ENCODE measurements around the gene AVP.

AVP gene, protein sequence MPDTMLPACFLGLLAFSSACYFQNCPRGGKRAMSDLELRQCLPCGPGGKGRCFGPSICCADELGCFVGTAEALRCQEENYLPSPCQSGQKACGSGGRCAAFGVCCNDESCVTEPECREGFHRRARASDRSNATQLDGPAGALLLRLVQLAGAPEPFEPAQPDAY

DNA sequence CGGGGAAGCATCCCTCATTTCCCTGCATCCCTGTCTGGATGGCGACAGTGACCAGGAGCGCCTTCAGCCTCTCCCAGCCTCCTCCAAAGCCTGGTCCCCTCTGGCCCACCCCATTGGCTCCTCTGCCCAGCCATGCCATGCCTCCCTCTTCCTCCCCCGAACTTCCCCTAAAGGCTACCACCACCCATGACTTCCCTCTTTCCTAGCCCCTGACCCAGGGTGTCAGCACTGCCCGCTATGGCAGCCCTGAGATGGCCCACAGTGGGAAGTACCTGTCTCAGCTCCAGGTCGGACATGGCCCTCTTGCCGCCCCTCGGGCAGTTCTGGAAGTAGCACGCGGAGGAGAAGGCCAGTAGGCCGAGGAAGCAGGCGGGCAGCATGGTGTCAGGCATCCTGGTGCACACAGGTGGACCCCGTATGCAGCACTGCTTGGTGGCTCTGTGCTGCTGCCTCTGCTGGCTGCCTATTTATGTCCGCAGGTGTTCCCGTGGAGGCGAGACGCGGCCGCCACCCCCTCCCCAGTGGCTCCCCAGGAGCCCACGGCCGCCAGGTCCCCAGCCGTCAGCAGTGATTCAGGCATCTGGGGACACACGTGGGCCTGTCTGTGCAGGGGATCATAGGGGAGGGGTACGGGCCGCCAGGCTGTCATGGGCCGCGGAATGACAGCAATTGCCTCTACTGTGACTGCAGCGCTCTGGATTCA is at the start of gene AVP:
TSS of gene AVP (minus strand) at position 442 of the 703 bp plus-strand sequence. CDS start at position 392, 50 bp downstream.
- ATAC-seq: no peak
- TF ChIP-seq ZFP30 (CRISPR knock-in tag; IDR thresholded peaks at IDR 0.05): no peak
- TF ChIP-seq, protein P1, sequence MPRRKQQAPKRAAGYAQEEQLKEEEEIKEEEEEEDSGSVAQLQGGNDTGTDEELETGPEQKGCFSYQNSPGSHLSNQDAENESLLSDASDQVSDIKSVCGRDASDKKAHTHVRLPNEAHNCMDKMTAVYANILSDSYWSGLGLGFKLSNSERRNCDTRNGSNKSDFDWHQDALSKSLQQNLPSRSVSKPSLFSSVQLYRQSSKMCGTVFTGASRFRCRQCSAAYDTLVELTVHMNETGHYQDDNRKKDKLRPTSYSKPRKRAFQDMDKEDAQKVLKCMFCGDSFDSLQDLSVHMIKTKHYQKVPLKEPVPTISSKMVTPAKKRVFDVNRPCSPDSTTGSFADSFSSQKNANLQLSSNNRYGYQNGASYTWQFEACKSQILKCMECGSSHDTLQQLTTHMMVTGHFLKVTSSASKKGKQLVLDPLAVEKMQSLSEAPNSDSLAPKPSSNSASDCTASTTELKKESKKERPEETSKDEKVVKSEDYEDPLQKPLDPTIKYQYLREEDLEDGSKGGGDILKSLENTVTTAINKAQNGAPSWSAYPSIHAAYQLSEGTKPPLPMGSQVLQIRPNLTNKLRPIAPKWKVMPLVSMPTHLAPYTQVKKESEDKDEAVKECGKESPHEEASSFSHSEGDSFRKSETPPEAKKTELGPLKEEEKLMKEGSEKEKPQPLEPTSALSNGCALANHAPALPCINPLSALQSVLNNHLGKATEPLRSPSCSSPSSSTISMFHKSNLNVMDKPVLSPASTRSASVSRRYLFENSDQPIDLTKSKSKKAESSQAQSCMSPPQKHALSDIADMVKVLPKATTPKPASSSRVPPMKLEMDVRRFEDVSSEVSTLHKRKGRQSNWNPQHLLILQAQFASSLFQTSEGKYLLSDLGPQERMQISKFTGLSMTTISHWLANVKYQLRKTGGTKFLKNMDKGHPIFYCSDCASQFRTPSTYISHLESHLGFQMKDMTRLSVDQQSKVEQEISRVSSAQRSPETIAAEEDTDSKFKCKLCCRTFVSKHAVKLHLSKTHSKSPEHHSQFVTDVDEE (CRISPR knock-in tag; IDR thresholded peaks at IDR 0.05): no peak
- TF ChIP-seq, protein P2, sequence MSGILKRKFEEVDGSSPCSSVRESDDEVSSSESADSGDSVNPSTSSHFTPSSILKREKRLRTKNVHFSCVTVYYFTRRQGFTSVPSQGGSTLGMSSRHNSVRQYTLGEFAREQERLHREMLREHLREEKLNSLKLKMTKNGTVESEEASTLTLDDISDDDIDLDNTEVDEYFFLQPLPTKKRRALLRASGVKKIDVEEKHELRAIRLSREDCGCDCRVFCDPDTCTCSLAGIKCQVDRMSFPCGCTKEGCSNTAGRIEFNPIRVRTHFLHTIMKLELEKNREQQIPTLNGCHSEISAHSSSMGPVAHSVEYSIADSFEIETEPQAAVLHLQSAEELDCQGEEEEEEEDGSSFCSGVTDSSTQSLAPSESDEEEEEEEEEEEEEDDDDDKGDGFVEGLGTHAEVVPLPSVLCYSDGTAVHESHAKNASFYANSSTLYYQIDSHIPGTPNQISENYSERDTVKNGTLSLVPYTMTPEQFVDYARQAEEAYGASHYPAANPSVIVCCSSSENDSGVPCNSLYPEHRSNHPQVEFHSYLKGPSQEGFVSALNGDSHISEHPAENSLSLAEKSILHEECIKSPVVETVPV (CRISPR knock-in tag; IDR thresholded peaks at IDR 0.05): no peak
- no peak for TF ChIP-seq ESRRG (CRISPR knock-in tag; IDR thresholded peaks at IDR 0.05)
- TF ChIP-seq ISL1 (CRISPR knock-in tag; IDR thresholded peaks at IDR 0.05): no peak
- no peak for TF ChIP-seq GLIS3 (CRISPR knock-in tag; IDR thresholded peaks at IDR 0.05)
- no peak for TF ChIP-seq RARB (CRISPR knock-in tag; IDR thresholded peaks at IDR 0.05)
- no peak for TF ChIP-seq ZFP3 (CRISPR knock-in tag; IDR thresholded peaks at IDR 0.05)
- TF ChIP-seq OSR1 (CRISPR knock-in tag; IDR thresholded peaks at IDR 0.05): no peak
- TF ChIP-seq SNAI2 (CRISPR knock-in tag; IDR thresholded peaks at IDR 0.05): no peak
- TF ChIP-seq ZNF8 (CRISPR knock-in tag; IDR thresholded peaks at IDR 0.05): no peak
- no peak for TF ChIP-seq TOX (CRISPR knock-in tag; IDR thresholded peaks at IDR 0.05; ENCODE audit: borderline replicate concordance)
- no peak for TF ChIP-seq BACH2 (CRISPR knock-in tag; IDR thresholded peaks at IDR 0.05; ENCODE audit: borderline replicate concordance)
- TF ChIP-seq ZNF70 (CRISPR knock-in tag; IDR thresholded peaks at IDR 0.05): no peak
- TF ChIP-seq ZNF565 (CRISPR knock-in tag; conservative IDR thresholded peaks at IDR 0.05; ENCODE audit: low read depth): no peak
- TF ChIP-seq ARNTL (CRISPR knock-in tag; IDR thresholded peaks at IDR 0.05; ENCODE audit: borderline replicate concordance, low read depth): no peak
- no peak for TF ChIP-seq CSDC2 (CRISPR knock-in tag; IDR thresholded peaks at IDR 0.05)
- TF ChIP-seq, protein P3, sequence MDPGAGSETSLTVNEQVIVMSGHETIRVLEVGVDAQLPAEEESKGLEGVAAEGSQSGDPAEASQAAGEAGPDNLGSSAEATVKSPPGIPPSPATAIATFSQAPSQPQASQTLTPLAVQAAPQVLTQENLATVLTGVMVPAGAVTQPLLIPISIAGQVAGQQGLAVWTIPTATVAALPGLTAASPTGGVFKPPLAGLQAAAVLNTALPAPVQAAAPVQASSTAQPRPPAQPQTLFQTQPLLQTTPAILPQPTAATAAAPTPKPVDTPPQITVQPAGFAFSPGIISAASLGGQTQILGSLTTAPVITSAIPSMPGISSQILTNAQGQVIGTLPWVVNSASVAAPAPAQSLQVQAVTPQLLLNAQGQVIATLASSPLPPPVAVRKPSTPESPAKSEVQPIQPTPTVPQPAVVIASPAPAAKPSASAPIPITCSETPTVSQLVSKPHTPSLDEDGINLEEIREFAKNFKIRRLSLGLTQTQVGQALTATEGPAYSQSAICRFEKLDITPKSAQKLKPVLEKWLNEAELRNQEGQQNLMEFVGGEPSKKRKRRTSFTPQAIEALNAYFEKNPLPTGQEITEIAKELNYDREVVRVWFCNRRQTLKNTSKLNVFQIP (CRISPR knock-in tag; IDR thresholded peaks at IDR 0.05; ENCODE audit: borderline replicate concordance, low read depth): no peak
- no peak for TF ChIP-seq PPARA (CRISPR knock-in tag; IDR thresholded peaks at IDR 0.05; ENCODE audit: borderline replicate concordance)

DNA sequence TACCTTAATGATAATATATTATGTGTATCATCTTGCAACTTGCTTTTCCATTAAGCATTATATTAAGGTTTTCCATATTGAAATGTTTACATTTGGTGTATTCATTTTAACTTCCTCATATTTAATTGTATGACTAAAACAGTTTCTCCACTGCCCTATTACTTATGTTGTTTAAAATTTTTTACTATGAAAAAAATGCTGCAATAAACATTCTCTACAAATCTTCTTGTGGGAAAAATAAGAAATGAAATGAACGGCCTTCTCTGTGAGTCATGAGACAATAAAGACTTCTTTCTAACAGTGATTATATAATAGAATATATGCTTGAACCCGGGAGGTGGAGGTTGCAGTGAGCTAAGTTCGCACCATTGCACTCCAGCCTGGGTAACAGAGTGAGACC is 49.6 kb upstream of the AVP start:
- no peak for ATAC-seq
- no peak for TF ChIP-seq OSR1 (CRISPR knock-in tag; IDR thresholded peaks at IDR 0.05)
- no peak for TF ChIP-seq ZFP30 (CRISPR knock-in tag; IDR thresholded peaks at IDR 0.05)
- no peak for TF ChIP-seq ARNTL (CRISPR knock-in tag; IDR thresholded peaks at IDR 0.05; ENCODE audit: borderline replicate concordance, low read depth)
- TF ChIP-seq ISL1 (CRISPR knock-in tag; IDR thresholded peaks at IDR 0.05): no peak
- TF ChIP-seq TOX (CRISPR knock-in tag; IDR thresholded peaks at IDR 0.05; ENCODE audit: borderline replicate concordance): no peak
- TF ChIP-seq ZNF565 (CRISPR knock-in tag; conservative IDR thresholded peaks at IDR 0.05; ENCODE audit: low read depth): no peak
- TF ChIP-seq TCF4 (CRISPR knock-in tag; IDR thresholded peaks at IDR 0.05; ENCODE audit: borderline replicate concordance): no peak
- TF ChIP-seq SNAI2 (CRISPR knock-in tag; IDR thresholded peaks at IDR 0.05): no peak
- TF ChIP-seq, protein P4, sequence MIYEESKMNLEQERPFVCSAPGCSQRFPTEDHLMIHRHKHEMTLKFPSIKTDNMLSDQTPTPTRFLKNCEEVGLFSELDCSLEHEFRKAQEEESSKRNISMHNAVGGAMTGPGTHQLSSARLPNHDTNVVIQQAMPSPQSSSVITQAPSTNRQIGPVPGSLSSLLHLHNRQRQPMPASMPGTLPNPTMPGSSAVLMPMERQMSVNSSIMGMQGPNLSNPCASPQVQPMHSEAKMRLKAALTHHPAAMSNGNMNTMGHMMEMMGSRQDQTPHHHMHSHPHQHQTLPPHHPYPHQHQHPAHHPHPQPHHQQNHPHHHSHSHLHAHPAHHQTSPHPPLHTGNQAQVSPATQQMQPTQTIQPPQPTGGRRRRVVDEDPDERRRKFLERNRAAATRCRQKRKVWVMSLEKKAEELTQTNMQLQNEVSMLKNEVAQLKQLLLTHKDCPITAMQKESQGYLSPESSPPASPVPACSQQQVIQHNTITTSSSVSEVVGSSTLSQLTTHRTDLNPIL (CRISPR knock-in tag; IDR thresholded peaks at IDR 0.05; ENCODE audit: low read depth): no peak
- no peak for TF ChIP-seq ZNF70 (CRISPR knock-in tag; IDR thresholded peaks at IDR 0.05)
- TF ChIP-seq, protein P1 (CRISPR knock-in tag; IDR thresholded peaks at IDR 0.05): no peak
- TF ChIP-seq, protein P2 (CRISPR knock-in tag; IDR thresholded peaks at IDR 0.05): no peak
- no peak for TF ChIP-seq PPARA (CRISPR knock-in tag; IDR thresholded peaks at IDR 0.05; ENCODE audit: borderline replicate concordance)
- TF ChIP-seq, protein P5, sequence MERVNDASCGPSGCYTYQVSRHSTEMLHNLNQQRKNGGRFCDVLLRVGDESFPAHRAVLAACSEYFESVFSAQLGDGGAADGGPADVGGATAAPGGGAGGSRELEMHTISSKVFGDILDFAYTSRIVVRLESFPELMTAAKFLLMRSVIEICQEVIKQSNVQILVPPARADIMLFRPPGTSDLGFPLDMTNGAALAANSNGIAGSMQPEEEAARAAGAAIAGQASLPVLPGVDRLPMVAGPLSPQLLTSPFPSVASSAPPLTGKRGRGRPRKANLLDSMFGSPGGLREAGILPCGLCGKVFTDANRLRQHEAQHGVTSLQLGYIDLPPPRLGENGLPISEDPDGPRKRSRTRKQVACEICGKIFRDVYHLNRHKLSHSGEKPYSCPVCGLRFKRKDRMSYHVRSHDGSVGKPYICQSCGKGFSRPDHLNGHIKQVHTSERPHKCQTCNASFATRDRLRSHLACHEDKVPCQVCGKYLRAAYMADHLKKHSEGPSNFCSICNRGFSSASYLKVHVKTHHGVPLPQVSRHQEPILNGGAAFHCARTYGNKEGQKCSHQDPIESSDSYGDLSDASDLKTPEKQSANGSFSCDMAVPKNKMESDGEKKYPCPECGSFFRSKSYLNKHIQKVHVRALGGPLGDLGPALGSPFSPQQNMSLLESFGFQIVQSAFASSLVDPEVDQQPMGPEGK (CRISPR knock-in tag; IDR thresholded peaks at IDR 0.05; ENCODE audit: borderline replicate concordance): no peak
- no peak for TF ChIP-seq BACH2 (CRISPR knock-in tag; IDR thresholded peaks at IDR 0.05; ENCODE audit: borderline replicate concordance)
- TF ChIP-seq RARB (CRISPR knock-in tag; IDR thresholded peaks at IDR 0.05): no peak
- TF ChIP-seq ZNF8 (CRISPR knock-in tag; IDR thresholded peaks at IDR 0.05): no peak
- no peak for TF ChIP-seq ESRRG (CRISPR knock-in tag; IDR thresholded peaks at IDR 0.05)
- TF ChIP-seq CSDC2 (CRISPR knock-in tag; IDR thresholded peaks at IDR 0.05): no peak
